ENCODE measurements around the gene LTO1. TPM values are rescaled to one million over a fixed set of nuclear protein-coding genes. Genes with fewer than 3 reads are reported as not detected.

LTO1 gene
- total and polyA plus RNA-seq, 3 donors from 2014 or later: 27.0 to 38.7 (median 38.0) TPM

- no peak for TF ChIP-seq POLR2A (IDR thresholded peaks at IDR 0.05)
- no peak for TF ChIP-seq CTCF (IDR thresholded peaks at IDR 0.05)
- Histone ChIP-seq H3K9me3 (no peaks in the 10 kb centered on the region), H3K36me3 (ENCODE audit: low read depth, missing control alignments) (no peaks in the 10 kb centered on the region), H3K4me3 (peak overlapping the region in 1 of 2 donors; percentile 29), H3K27ac (no peak overlapping the region), H3K4me1 (no peaks in the 10 kb centered on the region), H3K27me3 (no peaks in the 10 kb centered on the region)
- no peak for DNase-seq
- 17 to 27% methylated on average over 16 to 45 of the region's 45 CpGs for WGBS, 2 donors
- intact Hi-C loops (cut with DNase I; ENCODE audit: low total_unique reads): no loop called here
These were observed 27.8 kb upstream of the LTO1 start for GRCh38 chr11:69702769-69703452.

GRCh38 chr11:69702239-69702691 is 27.1 kb upstream of the LTO1 start:
- Histone ChIP-seq H3K36me3 (ENCODE audit: low read depth, missing control alignments) (no peaks in the 10 kb centered on the region), H3K4me1 (no peaks in the 10 kb centered on the region), H3K9me3 (no peaks in the 10 kb centered on the region), H3K27ac (no peak overlapping the region), H3K27me3 (no peaks in the 10 kb centered on the region), H3K4me3 (peak overlapping the region in 1 of 2 donors; percentile 29)
- DNase-seq: no peak
- intact Hi-C loops (cut with DNase I; ENCODE audit: low total_unique reads): no loop called here
- 4 to 30% methylated on average over 7 to 32 of the region's 35 CpGs for WGBS, 2 donors
- TF ChIP-seq CTCF (IDR thresholded peaks at IDR 0.05): no peak
- TF ChIP-seq POLR2A (IDR thresholded peaks at IDR 0.05): no peak

GRCh38 chr11:69700278-69701140 is 25.4 kb upstream of the LTO1 start:
- Histone ChIP-seq H3K9me3 (no peaks in the 10 kb centered on the region), H3K27me3 (no peaks in the 10 kb centered on the region), H3K4me3 (no peak overlapping the region), H3K36me3 (ENCODE audit: low read depth, missing control alignments) (no peaks in the 10 kb centered on the region), H3K4me1 (no peaks in the 10 kb centered on the region), H3K27ac (no peak overlapping the region)
- no peak for TF ChIP-seq CTCF (IDR thresholded peaks at IDR 0.05)
- no peak for TF ChIP-seq POLR2A (IDR thresholded peaks at IDR 0.05)
- intact Hi-C loops (cut with DNase I; ENCODE audit: low total_unique reads): no loop called here
- 46 to 62% methylated on average over 18 to 20 of the region's 20 CpGs for WGBS, 2 donors
- DNase-seq: peak; percentile 60

GRCh38 chr11:69699213-69699612 is 24.1 kb upstream of the LTO1 start:
- DNase-seq: peak; percentile 72
- Histone ChIP-seq H3K4me3 (no peak overlapping the region), H3K4me1 (no peaks in the 10 kb centered on the region), H3K9me3 (no peaks in the 10 kb centered on the region), H3K27me3 (no peaks in the 10 kb centered on the region), H3K36me3 (ENCODE audit: low read depth, missing control alignments) (no peaks in the 10 kb centered on the region), H3K27ac (no peak overlapping the region)
- WGBS, 2 donors: 32 to 45% methylated on average over 13 of the region's 13 CpGs
- TF ChIP-seq CTCF (IDR thresholded peaks at IDR 0.05) (no peak), POLR2A (IDR thresholded peaks at IDR 0.05) (no peak)
- intact Hi-C loops (cut with DNase I; ENCODE audit: low total_unique reads): loop anchor here (10.0 kb wide), 1 partner anchor 186 kb away; no protein-coding TSS in a partner anchor
